ENCODE data around the gene GABRB1.

- TF ChIP-seq, protein P1, sequence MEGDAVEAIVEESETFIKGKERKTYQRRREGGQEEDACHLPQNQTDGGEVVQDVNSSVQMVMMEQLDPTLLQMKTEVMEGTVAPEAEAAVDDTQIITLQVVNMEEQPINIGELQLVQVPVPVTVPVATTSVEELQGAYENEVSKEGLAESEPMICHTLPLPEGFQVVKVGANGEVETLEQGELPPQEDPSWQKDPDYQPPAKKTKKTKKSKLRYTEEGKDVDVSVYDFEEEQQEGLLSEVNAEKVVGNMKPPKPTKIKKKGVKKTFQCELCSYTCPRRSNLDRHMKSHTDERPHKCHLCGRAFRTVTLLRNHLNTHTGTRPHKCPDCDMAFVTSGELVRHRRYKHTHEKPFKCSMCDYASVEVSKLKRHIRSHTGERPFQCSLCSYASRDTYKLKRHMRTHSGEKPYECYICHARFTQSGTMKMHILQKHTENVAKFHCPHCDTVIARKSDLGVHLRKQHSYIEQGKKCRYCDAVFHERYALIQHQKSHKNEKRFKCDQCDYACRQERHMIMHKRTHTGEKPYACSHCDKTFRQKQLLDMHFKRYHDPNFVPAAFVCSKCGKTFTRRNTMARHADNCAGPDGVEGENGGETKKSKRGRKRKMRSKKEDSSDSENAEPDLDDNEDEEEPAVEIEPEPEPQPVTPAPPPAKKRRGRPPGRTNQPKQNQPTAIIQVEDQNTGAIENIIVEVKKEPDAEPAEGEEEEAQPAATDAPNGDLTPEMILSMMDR (IDR thresholded peaks at IDR 0.05), result no peak
- TF ChIP-seq POLR2A (IDR thresholded peaks at IDR 0.05), result no peak
Measured at GRCh38 chr4:47219586-47219985, 188.2 kb downstream of the GABRB1 start.
